Measurements from ENCODE around the gene AQP6.

DNA sequence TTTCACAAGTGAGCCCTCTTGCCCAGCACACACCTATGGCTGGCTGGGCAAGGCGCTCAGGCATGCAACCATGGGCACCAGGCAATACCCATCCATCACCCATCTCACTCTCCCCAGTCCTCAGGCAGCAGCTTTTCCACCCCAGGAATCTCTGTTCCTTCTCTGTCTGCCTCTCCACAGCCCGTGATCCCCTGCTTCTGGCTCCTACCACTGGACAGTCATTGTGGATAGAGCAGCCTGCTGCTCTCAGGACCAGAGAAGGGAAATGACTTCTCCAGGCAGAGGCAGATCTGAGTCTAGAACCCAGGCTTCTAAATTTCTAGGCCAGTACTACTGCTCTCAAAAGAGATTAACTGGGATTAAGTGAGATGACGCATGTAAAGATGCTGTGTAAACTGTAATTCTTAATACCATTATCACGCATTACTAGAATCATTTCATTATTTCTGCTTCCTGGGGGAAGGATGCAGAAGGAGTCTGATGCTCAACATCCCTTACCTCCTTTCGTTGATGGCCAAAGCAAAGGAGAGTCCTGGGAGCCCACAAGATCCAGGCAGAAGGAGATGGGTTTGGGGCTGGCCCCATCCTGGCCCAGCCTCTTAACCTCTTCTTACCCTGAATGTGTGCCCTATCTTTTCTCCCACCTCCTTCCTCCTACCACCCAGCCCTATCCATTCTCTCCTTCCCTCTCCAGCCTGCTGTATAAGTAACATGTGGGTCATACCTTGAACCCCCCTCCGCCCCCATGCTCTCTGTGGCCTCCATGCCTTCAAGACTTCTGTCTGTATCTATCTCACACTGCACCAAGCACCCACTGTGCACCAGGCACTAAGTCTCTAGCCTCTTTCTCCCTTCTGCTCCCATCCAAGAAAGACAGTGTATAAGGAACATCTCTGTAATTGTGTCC lies 15.8 kb upstream of the AQP6 start:
- TF ChIP-seq, protein P1, sequence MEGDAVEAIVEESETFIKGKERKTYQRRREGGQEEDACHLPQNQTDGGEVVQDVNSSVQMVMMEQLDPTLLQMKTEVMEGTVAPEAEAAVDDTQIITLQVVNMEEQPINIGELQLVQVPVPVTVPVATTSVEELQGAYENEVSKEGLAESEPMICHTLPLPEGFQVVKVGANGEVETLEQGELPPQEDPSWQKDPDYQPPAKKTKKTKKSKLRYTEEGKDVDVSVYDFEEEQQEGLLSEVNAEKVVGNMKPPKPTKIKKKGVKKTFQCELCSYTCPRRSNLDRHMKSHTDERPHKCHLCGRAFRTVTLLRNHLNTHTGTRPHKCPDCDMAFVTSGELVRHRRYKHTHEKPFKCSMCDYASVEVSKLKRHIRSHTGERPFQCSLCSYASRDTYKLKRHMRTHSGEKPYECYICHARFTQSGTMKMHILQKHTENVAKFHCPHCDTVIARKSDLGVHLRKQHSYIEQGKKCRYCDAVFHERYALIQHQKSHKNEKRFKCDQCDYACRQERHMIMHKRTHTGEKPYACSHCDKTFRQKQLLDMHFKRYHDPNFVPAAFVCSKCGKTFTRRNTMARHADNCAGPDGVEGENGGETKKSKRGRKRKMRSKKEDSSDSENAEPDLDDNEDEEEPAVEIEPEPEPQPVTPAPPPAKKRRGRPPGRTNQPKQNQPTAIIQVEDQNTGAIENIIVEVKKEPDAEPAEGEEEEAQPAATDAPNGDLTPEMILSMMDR (IDR thresholded peaks at IDR 0.05), result no peak
- no peak for TF ChIP-seq ESRRA (CRISPR knock-in tag; IDR thresholded peaks at IDR 0.05; ENCODE audit: borderline replicate concordance)
- no peak for TF ChIP-seq TCF7 (CRISPR knock-in tag; IDR thresholded peaks at IDR 0.05; ENCODE audit: low read depth)
- TF ChIP-seq EMX1 (CRISPR knock-in tag; IDR thresholded peaks at IDR 0.05), result no peak
- TF ChIP-seq ZNF121 (CRISPR knock-in tag; IDR thresholded peaks at IDR 0.05), result no peak
- TF ChIP-seq, protein P2, sequence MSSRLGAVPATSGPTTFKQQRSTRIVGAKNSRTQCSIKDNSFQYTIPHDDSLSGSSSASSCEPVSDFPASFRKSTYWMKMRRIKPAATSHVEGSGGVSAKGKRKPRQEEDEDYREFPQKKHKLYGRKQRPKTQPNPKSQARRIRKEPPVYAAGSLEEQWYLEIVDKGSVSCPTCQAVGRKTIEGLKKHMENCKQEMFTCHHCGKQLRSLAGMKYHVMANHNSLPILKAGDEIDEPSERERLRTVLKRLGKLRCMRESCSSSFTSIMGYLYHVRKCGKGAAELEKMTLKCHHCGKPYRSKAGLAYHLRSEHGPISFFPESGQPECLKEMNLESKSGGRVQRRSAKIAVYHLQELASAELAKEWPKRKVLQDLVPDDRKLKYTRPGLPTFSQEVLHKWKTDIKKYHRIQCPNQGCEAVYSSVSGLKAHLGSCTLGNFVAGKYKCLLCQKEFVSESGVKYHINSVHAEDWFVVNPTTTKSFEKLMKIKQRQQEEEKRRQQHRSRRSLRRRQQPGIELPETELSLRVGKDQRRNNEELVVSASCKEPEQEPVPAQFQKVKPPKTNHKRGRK (CRISPR knock-in tag; IDR thresholded peaks at IDR 0.05; ENCODE audit: borderline replicate concordance), result no peak
- TF ChIP-seq, protein P3, sequence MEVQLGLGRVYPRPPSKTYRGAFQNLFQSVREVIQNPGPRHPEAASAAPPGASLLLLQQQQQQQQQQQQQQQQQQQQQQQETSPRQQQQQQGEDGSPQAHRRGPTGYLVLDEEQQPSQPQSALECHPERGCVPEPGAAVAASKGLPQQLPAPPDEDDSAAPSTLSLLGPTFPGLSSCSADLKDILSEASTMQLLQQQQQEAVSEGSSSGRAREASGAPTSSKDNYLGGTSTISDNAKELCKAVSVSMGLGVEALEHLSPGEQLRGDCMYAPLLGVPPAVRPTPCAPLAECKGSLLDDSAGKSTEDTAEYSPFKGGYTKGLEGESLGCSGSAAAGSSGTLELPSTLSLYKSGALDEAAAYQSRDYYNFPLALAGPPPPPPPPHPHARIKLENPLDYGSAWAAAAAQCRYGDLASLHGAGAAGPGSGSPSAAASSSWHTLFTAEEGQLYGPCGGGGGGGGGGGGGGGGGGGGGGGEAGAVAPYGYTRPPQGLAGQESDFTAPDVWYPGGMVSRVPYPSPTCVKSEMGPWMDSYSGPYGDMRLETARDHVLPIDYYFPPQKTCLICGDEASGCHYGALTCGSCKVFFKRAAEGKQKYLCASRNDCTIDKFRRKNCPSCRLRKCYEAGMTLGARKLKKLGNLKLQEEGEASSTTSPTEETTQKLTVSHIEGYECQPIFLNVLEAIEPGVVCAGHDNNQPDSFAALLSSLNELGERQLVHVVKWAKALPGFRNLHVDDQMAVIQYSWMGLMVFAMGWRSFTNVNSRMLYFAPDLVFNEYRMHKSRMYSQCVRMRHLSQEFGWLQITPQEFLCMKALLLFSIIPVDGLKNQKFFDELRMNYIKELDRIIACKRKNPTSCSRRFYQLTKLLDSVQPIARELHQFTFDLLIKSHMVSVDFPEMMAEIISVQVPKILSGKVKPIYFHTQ (CRISPR knock-in tag; IDR thresholded peaks at IDR 0.05), result no peak
- TF ChIP-seq, protein P4, sequence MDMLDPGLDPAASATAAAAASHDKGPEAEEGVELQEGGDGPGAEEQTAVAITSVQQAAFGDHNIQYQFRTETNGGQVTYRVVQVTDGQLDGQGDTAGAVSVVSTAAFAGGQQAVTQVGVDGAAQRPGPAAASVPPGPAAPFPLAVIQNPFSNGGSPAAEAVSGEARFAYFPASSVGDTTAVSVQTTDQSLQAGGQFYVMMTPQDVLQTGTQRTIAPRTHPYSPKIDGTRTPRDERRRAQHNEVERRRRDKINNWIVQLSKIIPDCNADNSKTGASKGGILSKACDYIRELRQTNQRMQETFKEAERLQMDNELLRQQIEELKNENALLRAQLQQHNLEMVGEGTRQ (CRISPR knock-in tag; IDR thresholded peaks at IDR 0.05), result no peak
- TF ChIP-seq SP1 (CRISPR knock-in tag; conservative IDR thresholded peaks at IDR 0.05), result no peak
- TF ChIP-seq, protein P5, sequence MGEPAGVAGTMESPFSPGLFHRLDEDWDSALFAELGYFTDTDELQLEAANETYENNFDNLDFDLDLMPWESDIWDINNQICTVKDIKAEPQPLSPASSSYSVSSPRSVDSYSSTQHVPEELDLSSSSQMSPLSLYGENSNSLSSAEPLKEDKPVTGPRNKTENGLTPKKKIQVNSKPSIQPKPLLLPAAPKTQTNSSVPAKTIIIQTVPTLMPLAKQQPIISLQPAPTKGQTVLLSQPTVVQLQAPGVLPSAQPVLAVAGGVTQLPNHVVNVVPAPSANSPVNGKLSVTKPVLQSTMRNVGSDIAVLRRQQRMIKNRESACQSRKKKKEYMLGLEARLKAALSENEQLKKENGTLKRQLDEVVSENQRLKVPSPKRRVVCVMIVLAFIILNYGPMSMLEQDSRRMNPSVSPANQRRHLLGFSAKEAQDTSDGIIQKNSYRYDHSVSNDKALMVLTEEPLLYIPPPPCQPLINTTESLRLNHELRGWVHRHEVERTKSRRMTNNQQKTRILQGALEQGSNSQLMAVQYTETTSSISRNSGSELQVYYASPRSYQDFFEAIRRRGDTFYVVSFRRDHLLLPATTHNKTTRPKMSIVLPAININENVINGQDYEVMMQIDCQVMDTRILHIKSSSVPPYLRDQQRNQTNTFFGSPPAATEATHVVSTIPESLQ (CRISPR knock-in tag; IDR thresholded peaks at IDR 0.05), result no peak
- TF ChIP-seq, protein P6, sequence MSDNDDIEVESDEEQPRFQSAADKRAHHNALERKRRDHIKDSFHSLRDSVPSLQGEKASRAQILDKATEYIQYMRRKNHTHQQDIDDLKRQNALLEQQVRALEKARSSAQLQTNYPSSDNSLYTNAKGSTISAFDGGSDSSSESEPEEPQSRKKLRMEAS (CRISPR knock-in tag; IDR thresholded peaks at IDR 0.05), result no peak
- no peak for TF ChIP-seq SMAD3 (CRISPR knock-in tag; IDR thresholded peaks at IDR 0.05; ENCODE audit: borderline replicate concordance)

Measured in WTC11 (cell line).